LoVo (cell line): ENCODE data around the gene KDM1B.
"Not testable (repeated sequence)": the region's sequence is repeated elsewhere in the genome, so short reads cannot be mapped to it uniquely, and the experiment has no call there.

Source experiments
- DNase-seq: peaks from one replicate; pipeline ENCODE4 v3.0.0-alpha.2; 2016; ENCODE audit warnings: low spot score

Gene KDM1B

GRCh38 chr6:18148304-18149025, 6.8 kb upstream of the KDM1B start:
- peak; percentile 84 for DNase-seq

- DNase-seq: not testable (repeated sequence)
Measured at GRCh38 chr6:18151391-18151790, 3.8 kb upstream of the KDM1B start.

- DNase-seq: no peak
Measured at GRCh38 chr6:18151801-18152200, 3.4 kb upstream of the KDM1B start.

GRCh38 chr6:18153311-18153703, 1.9 kb upstream of the KDM1B start:
- no peak for DNase-seq

- peak; percentile 1 for DNase-seq
Measured at GRCh38 chr6:18154507-18155149, 594 bp upstream of the KDM1B start, which contains the start of gene TPMT. TPMT (minus strand) TSS chr6:18155077; CDS start chr6:18149127, 5,950 bp downstream.

GRCh38 chr6:18155864-18156421, 721 bp downstream of the KDM1B start:
- peak; percentile 88 for DNase-seq

- no peak for DNase-seq
Measured at GRCh38 chr6:18160911-18161310, 5.7 kb downstream of the KDM1B start.

GRCh38 chr6:18161431-18161830, 6.2 kb downstream of the KDM1B start:
- no peak for DNase-seq

GRCh38 chr6:18162401-18162800, 7.2 kb downstream of the KDM1B start:
- no peak for DNase-seq

- DNase-seq: no peak
Measured at GRCh38 chr6:18165751-18166150, 10.5 kb downstream of the KDM1B start.

GRCh38 chr6:18166312-18167036, 11.3 kb downstream of the KDM1B start:
- DNase-seq: no peak

GRCh38 chr6:18168264-18168663, 13.0 kb downstream of the KDM1B start:
- DNase-seq: no peak

GRCh38 chr6:18171871-18172270, 16.6 kb downstream of the KDM1B start:
- DNase-seq: no peak

- DNase-seq: not testable (repeated sequence)
Measured at GRCh38 chr6:18176198-18176597, 21.0 kb downstream of the KDM1B start.

- no peak for DNase-seq
Measured at GRCh38 chr6:18177286-18177965, 22.2 kb downstream of the KDM1B start.

- no peak for DNase-seq
Measured at GRCh38 chr6:18178960-18179615, 23.9 kb downstream of the KDM1B start.

- no peak for DNase-seq
Measured at GRCh38 chr6:18179770-18180356, 24.6 kb downstream of the KDM1B start.

- no peak for DNase-seq
Measured at GRCh38 chr6:18182568-18182967, 27.3 kb downstream of the KDM1B start.

- DNase-seq: no peak
Measured at GRCh38 chr6:18183766-18184165, 28.5 kb downstream of the KDM1B start.

GRCh38 chr6:18185624-18186023, 30.4 kb downstream of the KDM1B start:
- no peak for DNase-seq

GRCh38 chr6:18186033-18186432, 30.8 kb downstream of the KDM1B start:
- no peak for DNase-seq
